ENCODE measurements around the gene SP1. TPM values are rescaled to one million over a fixed set of nuclear protein-coding genes. Genes with fewer than 3 reads are reported as not detected.
"Not testable (repeated sequence)": the region's sequence is repeated elsewhere in the genome, so short reads cannot be mapped to it uniquely, and the experiment has no call there.

Gene SP1
- total RNA-seq, 1 experiment from 2014 or later, result 96.8 TPM

DNA sequence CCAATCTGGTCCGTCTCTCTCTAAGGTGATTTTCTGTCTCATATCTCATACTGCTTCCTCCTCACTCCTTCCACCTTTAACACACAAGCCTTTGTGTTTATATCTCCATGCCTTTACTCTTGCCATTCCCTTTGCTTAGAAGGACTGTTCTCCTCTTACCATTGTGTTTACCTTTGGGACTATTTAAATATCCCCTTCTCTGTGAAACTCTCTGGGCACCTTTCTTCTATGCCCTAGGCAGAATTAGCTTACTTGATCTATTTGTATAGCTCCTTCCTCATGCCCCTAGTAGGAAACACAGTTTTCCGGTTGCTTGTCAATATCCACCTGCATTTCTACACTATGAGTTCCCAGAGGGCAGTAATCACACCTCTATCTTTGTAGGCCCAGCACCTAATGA is 39.8 kb downstream of the SP1 start:
- BruUV-seq (replicated peaks), result no TSS peak
- H2AFZ ChIP-seq (ENCODE audit: low read depth, low read length, poor library complexity, severe bottlenecking), result no peak overlapping the region
- H3K9me3 ChIP-seq (ENCODE audit: control insufficient read depth in 1 of 2, insufficient read depth in 1 of 2, low read depth in 1 of 2, low read length in 2 of 2), result no peaks in the 10 kb centered on the region
- H3K9me2 ChIP-seq (ENCODE audit: insufficient read depth), result no peaks in the 10 kb centered on the region
- ChIA-PET CTCF (interaction anchor here (0.9 to 4.2 kb wide), 5 partner anchors 13 to 98 kb away, joined by 3 to 81 read pairs (median 23); partner anchors contain the start of gene AAAS), RAD21 (ENCODE audit: low non-redundant PET in 1 of 2, low total read pairs in 2 of 2, uncharacterized antibody in 2 of 2, unreplicated experiment in 2 of 2) (no interaction called here), POLR2A (interaction anchor here (0.6 to 3.0 kb wide), 5 partner anchors 21 to 82 kb away, joined by 3 to 20 read pairs (median 5); partner anchors contain the start of genes PRR13, SP1 and TARBP2)
- no peak for ATAC-seq
- H3K27ac ChIP-seq (ENCODE audit: low read depth, low read length), result peak overlapping the region; percentile 95; the same call in 1 of the 2 replicates
- TF ChIP-seq JUND (IDR thresholded peaks at IDR 0.05), result no peak
- no peak for TF ChIP-seq EZH2phosphoT487 (IDR thresholded peaks at IDR 0.05; ENCODE audit: borderline replicate concordance)
- TF ChIP-seq POLR2A (IDR thresholded peaks at IDR 0.05; ENCODE audit: borderline replicate concordance, extremely low read depth, insufficient read depth, insufficient read length), result no peak
- H3K4me1 ChIP-seq (ENCODE audit: control insufficient read depth in 1 of 2, insufficient read depth in 2 of 2, low read length in 2 of 2), result peaks cover 16 to 26% of the 10 kb centered on the region in 2 experiments
- H3K9ac ChIP-seq (ENCODE audit: low read length), result no peak overlapping the region; the same call in 1 of the 2 replicates
- intact Hi-C loops (cut with micrococcal nuclease), result loop anchor here (2.0 kb wide), 2 partner anchors 39 to 89 kb away; partner anchors contain the start of gene SP1
- H3K4me3 ChIP-seq (replicated peaks in 1 of 2; ENCODE audit: low read depth in 1 of 2, low read length in 2 of 2), result no peak overlapping the region; a peak in 1 of 4 replicates
- no peaks in the 10 kb centered on the region for H3K36me3 ChIP-seq (ENCODE audit: control insufficient read depth in 1 of 2, insufficient read depth in 2 of 2, low read length in 2 of 2)
- peak overlapping the region; percentile 84 for H3K4me2 ChIP-seq (ENCODE audit: low read length)
- no peaks in the 10 kb centered on the region for H4K20me1 ChIP-seq (ENCODE audit: insufficient read depth)
- no peaks in the 10 kb centered on the region for H3K27me3 ChIP-seq (ENCODE audit: insufficient read depth, low read length)
- no peak for DNase-seq (ENCODE audit: low read depth, low spot score)
- H3K79me2 ChIP-seq (ENCODE audit: insufficient read depth, low read length), result no peaks in the 10 kb centered on the region

DNA sequence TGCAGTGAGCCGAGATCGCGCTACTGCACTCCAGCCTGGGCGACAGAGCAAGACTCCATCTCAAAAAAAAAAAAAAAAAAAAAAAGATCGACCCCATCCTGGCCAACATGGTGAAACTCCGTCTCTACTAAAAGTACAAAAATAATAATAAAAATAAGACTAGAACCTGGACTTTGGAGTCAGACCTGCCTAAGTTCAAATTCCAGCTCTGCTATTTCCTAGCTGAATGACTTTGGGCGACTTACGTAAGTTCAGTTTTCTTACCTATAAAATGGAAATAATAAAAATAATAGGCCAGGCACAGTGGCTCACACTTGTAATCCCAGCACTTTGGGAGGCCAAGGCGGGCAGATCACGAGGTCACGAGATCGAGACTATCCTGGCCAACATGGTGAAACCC is 42.3 kb downstream of the SP1 start:
- CTCF ChIA-PET, result interaction anchor here (0.7 to 4.2 kb wide), 5 partner anchors 11 to 99 kb away, joined by 3 to 81 read pairs (median 11); no protein-coding TSS in a partner anchor
- H4K20me1 ChIP-seq (ENCODE audit: insufficient read depth); H3K4me2 ChIP-seq (ENCODE audit: low read length); H3K27ac ChIP-seq (ENCODE audit: low read depth, low read length); H3K9me2 ChIP-seq (ENCODE audit: insufficient read depth); H3K4me3 ChIP-seq (replicated peaks in 1 of 2; ENCODE audit: low read depth in 1 of 2, low read length in 2 of 2); H2AFZ ChIP-seq (ENCODE audit: low read depth, low read length, poor library complexity, severe bottlenecking); DNase-seq (ENCODE audit: low read depth, low spot score); intact Hi-C loops (cut with micrococcal nuclease); H3K9ac ChIP-seq (ENCODE audit: low read length); H3K9me3 ChIP-seq (ENCODE audit: control insufficient read depth in 1 of 2, insufficient read depth in 1 of 2, low read depth in 1 of 2, low read length in 2 of 2); H3K36me3 ChIP-seq (ENCODE audit: control insufficient read depth in 1 of 2, insufficient read depth in 2 of 2, low read length in 2 of 2); H3K79me2 ChIP-seq (ENCODE audit: insufficient read depth, low read length); ATAC-seq; H3K27me3 ChIP-seq (ENCODE audit: insufficient read depth, low read length); BruUV-seq (replicated peaks): not testable (repeated sequence)
- RAD21 ChIA-PET (ENCODE audit: low non-redundant PET in 1 of 2, low total read pairs in 2 of 2, uncharacterized antibody in 2 of 2, unreplicated experiment in 2 of 2), result interaction anchor here in 1 of 2 experiments (1.2 to 2.4 kb wide), 2 partner anchors 69 to 101 kb away, joined by 7 to 25 read pairs; partner anchors contain the start of gene AAAS
- H3K4me1 ChIP-seq (ENCODE audit: control insufficient read depth in 1 of 2, insufficient read depth in 2 of 2, low read length in 2 of 2), result peaks cover 6 to 26% of the 10 kb centered on the region in 2 experiments
- POLR2A ChIA-PET, result interaction anchor here (3.0 kb wide), 1 partner anchor 19 kb away, joined by 12 read pairs; the partner anchor contains the start of gene PRR13
